Transverse colon (tissue), 4 donors: Measurements from ENCODE around the gene KHDC4.

Source experiments
- POLR2AphosphoS5 ChIP-seq, 3 donors: sonication (generic); formaldehyde crosslinking; IDR thresholded peaks; one replicate each; pipeline ENCODE4 v1.6.1; 2016; ENCODE audit warnings: antibody characterized with exemption in 3 of 3
- TF ChIP-seq, protein P1 (sequence below), 5 experiments: fragments of 200-600 bp in 3 of 5; fragments of 450-650 bp in 2 of 5; sonication (generic) in 3 of 5; IDR thresholded peaks; 1 replicate in 2 of 5; 2 replicates in 3 of 5; pipeline ENCODE4 v1.5.1; 2016 to 2017; ENCODE audit warnings: antibody characterized with exemption in 5 of 5, inconsistent platforms in 3 of 5, mild to moderate bottlenecking in 2 of 5, moderate library complexity in 1 of 5

DNA sequence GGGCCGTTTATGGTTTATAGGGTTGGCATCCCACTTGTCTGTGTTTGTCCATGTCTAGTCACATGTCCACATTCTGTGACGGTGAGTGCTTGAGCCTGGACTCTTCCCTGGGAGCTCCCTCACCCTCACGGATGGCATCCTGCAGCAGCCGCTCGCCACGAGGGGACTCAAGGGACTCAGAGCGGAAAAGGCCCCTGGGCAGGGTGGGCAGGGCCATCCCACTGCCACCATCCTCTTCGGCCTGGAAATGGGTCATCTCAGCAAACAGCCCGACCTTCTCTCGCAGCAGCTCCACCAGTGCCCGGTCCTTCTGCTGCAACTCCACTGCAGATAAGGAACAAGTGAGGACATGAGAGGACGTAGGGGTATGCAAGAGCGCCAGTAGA, 18.3 kb upstream of the KHDC4 start:
- TF ChIP-seq POLR2AphosphoS5 (IDR thresholded peaks at IDR 0.05), result no peak
- TF ChIP-seq, protein P1, sequence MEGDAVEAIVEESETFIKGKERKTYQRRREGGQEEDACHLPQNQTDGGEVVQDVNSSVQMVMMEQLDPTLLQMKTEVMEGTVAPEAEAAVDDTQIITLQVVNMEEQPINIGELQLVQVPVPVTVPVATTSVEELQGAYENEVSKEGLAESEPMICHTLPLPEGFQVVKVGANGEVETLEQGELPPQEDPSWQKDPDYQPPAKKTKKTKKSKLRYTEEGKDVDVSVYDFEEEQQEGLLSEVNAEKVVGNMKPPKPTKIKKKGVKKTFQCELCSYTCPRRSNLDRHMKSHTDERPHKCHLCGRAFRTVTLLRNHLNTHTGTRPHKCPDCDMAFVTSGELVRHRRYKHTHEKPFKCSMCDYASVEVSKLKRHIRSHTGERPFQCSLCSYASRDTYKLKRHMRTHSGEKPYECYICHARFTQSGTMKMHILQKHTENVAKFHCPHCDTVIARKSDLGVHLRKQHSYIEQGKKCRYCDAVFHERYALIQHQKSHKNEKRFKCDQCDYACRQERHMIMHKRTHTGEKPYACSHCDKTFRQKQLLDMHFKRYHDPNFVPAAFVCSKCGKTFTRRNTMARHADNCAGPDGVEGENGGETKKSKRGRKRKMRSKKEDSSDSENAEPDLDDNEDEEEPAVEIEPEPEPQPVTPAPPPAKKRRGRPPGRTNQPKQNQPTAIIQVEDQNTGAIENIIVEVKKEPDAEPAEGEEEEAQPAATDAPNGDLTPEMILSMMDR (IDR thresholded peaks at IDR 0.05), result no peak
